ENCODE data around the gene SCT. TPM values are rescaled to one million over a fixed set of nuclear protein-coding genes. Genes with fewer than 3 reads are reported as not detected.
A peak's percentile ranks its signal among the peaks of the same experiment; 100 is the strongest.

Gene SCT
- total RNA-seq, 1 experiment from 2014 or later = not detected

- Histone ChIP-seq H3K4me1 (ENCODE audit: insufficient read depth, low read length, poor library complexity, severe bottlenecking) (no peaks in the 10 kb centered on the region), H3K27ac (ENCODE audit: low read depth, low read length, poor library complexity, severe bottlenecking) (no peak overlapping the region), H3K9me3 (ENCODE audit: low read depth, low read length, poor library complexity, severe bottlenecking) (no peaks in the 10 kb centered on the region), H3K36me3 (ENCODE audit: insufficient read depth, low read length, poor library complexity, severe bottlenecking) (peaks cover 9% of the 10 kb centered on the region), H3K27me3 (replicated peaks; ENCODE audit: insufficient read depth, low read depth, low read length, poor library complexity) (no peaks in the 10 kb centered on the region), H3K4me3 (ENCODE audit: low read depth, low read length, poor library complexity, severe bottlenecking) (no peak overlapping the region)
- no peak for DNase-seq (ENCODE audit: low spot score)
- no TSS peak for BruUV-seq (replicated peaks)
- POLR2A ChIA-PET (ENCODE audit: low non-redundant PET) = no interaction called here
- CTCF ChIA-PET = no interaction called here
- intact Hi-C loops (cut with micrococcal nuclease; ENCODE audit: unreplicated experiment) = no loop called here
- TF ChIP-seq EZH2 (IDR thresholded peaks at IDR 0.05; ENCODE audit: borderline replicate concordance, low read depth, low read length, poor library complexity, severe bottlenecking) = no peak
- TF ChIP-seq, protein P1, sequence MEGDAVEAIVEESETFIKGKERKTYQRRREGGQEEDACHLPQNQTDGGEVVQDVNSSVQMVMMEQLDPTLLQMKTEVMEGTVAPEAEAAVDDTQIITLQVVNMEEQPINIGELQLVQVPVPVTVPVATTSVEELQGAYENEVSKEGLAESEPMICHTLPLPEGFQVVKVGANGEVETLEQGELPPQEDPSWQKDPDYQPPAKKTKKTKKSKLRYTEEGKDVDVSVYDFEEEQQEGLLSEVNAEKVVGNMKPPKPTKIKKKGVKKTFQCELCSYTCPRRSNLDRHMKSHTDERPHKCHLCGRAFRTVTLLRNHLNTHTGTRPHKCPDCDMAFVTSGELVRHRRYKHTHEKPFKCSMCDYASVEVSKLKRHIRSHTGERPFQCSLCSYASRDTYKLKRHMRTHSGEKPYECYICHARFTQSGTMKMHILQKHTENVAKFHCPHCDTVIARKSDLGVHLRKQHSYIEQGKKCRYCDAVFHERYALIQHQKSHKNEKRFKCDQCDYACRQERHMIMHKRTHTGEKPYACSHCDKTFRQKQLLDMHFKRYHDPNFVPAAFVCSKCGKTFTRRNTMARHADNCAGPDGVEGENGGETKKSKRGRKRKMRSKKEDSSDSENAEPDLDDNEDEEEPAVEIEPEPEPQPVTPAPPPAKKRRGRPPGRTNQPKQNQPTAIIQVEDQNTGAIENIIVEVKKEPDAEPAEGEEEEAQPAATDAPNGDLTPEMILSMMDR (conservative IDR thresholded peaks at IDR 0.05; ENCODE audit: low read depth, low read length) = no peak
Measured at GRCh38 chr11:617199-617911, 9.6 kb downstream of the SCT start.

DNA sequence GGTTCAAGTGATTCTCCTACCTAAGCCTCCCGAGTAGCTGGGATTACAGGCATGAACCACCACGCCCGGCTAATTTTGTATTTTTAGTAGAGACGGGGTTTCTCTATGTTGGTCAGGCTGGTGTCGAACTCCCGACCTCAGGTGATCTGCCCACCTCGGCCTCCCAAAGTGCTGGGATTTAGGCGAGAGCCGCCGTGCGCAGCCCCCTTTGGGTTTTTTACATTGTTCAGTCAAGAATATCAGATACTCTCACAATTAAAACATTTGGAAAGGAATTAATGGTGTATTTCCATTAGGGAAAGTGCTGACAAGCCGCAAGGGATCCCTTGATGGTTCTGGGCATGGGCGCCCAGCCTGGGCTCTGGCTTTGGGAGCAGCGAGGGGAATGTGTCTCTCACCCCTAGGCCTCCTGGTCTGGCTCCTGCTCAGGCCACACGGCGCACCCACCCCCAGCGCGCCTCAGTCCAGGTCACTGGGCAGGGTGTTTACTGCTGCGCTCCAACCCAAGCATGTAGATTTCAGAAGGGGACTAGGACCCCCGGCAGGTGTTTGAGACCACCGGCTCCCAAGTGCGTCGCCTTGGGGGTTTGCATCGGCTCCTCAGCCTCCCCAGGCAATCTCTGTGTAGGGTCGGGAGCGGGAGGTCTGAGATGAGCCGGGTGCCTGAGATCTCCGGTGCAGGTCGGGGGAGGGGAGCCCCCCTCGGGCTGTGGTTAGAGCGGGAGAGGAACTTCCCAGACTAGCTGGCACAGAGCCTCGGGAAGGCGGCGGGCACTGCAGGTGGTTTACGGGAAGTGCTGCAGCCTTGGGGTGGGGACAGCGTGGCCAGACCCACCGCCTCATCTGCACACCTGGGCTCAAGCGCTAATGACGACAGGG, 10.4 kb downstream of the SCT start:
- no peak for DNase-seq (ENCODE audit: low spot score)
- Histone ChIP-seq H3K27ac (ENCODE audit: low read depth, low read length, poor library complexity, severe bottlenecking) (no peak overlapping the region), H3K27me3 (replicated peaks; ENCODE audit: insufficient read depth, low read depth, low read length, poor library complexity) (no peaks in the 10 kb centered on the region), H3K4me1 (ENCODE audit: insufficient read depth, low read length, poor library complexity, severe bottlenecking) (no peaks in the 10 kb centered on the region), H3K36me3 (ENCODE audit: insufficient read depth, low read length, poor library complexity, severe bottlenecking) (peaks cover 9% of the 10 kb centered on the region), H3K4me3 (ENCODE audit: low read depth, low read length, poor library complexity, severe bottlenecking) (no peak overlapping the region), H3K9me3 (ENCODE audit: low read depth, low read length, poor library complexity, severe bottlenecking) (no peaks in the 10 kb centered on the region)
- TF ChIP-seq, protein P1 (conservative IDR thresholded peaks at IDR 0.05; ENCODE audit: low read depth, low read length) = no peak
- BruUV-seq (replicated peaks) = no TSS peak
- ChIA-PET CTCF (no interaction called here), POLR2A (ENCODE audit: low non-redundant PET) (no interaction called here)
- intact Hi-C loops (cut with micrococcal nuclease; ENCODE audit: unreplicated experiment) = no loop called here

DNA sequence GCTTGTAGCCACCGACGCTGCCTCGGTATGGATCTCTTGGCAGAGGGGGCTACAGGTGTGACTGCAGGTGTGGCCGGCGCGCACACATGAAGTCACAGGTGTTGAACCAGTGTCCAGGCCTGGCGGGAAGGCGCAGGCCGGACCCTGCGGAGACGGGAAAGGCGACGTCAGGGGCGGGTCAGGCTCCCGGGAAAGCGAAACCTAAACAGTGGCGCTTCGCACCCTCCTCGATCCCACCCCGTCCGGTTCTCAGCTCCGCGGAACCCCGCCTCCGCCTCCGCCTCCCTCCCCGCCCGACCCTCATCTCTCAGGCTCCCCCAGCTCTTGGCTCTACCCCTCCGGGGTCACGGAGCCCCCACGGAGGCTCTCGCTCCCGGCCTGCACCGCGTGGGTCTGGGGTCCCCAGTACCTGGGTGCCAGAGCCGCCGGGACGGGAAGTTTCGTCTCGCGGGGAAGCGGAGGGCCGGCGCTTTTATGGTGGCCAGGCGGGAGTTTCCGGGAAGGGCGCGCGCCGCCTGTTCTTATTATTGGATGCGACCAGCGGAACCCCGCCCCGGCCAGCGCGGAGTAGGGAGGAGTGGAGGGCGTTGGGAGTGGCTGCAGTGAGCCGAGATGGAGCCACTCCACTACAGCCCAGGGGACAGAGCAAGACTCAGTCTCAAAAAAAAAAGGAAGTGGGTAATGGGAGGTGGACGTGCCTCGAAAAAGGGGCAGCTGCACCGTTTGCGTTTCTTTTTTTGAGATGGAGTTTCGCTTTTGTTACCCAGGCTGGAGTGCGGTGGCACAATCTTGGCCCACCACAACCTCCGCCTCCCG, 11.3 kb downstream of the SCT start, which contains the start of gene IRF7:
TSS of gene IRF7 (minus strand) at position 447 of the 816 bp plus-strand sequence. CDS start 586 bp downstream, outside the sequence.
- no TSS peak for BruUV-seq (replicated peaks)
- ChIA-PET CTCF (no interaction called here), POLR2A (ENCODE audit: low non-redundant PET) (no interaction called here)
- no peak for TF ChIP-seq EZH2 (IDR thresholded peaks at IDR 0.05; ENCODE audit: borderline replicate concordance, low read depth, low read length, poor library complexity, severe bottlenecking)
- TF ChIP-seq, protein P1 (conservative IDR thresholded peaks at IDR 0.05; ENCODE audit: low read depth, low read length) = no peak
- intact Hi-C loops (cut with micrococcal nuclease; ENCODE audit: unreplicated experiment) = no loop called here
- H3K27ac ChIP-seq (ENCODE audit: low read depth, low read length, poor library complexity, severe bottlenecking) = peak within 1 kb of the TSS; percentile 89
- DNase-seq (ENCODE audit: low spot score) = peak; percentile 94
- H3K36me3 ChIP-seq (ENCODE audit: insufficient read depth, low read length, poor library complexity, severe bottlenecking) = peaks cover 17% of the 10 kb centered on the region
- no peaks in the 10 kb centered on the region for H3K9me3 ChIP-seq (ENCODE audit: low read depth, low read length, poor library complexity, severe bottlenecking)
- peak within 1 kb of the TSS; percentile 67 for H3K4me3 ChIP-seq (ENCODE audit: low read depth, low read length, poor library complexity, severe bottlenecking)
- no peaks in the 10 kb centered on the region for H3K4me1 ChIP-seq (ENCODE audit: insufficient read depth, low read length, poor library complexity, severe bottlenecking)
- no peaks in the 10 kb centered on the region for H3K27me3 ChIP-seq (replicated peaks; ENCODE audit: insufficient read depth, low read depth, low read length, poor library complexity)
